ENCODE data around the gene HGS. TPM values are rescaled to one million over a fixed set of nuclear protein-coding genes. Genes with fewer than 3 reads are reported as not detected.

The HGS gene
- total and polyA plus RNA-seq, 2 of the 8 experiments (the other 6 are each of a cell fraction or from before 2014, with no cell fraction given), result 80.8 to 99.7 TPM

- TF ChIP-seq CHD7 (IDR thresholded peaks at IDR 0.05; ENCODE audit: insufficient replicate concordance, low read length) (no peak), SUZ12 (IDR thresholded peaks at IDR 0.05; ENCODE audit: low read length) (no peak), SP2 (IDR thresholded peaks at IDR 0.05; ENCODE audit: low read length) (no peak), EZH2 (IDR thresholded peaks at IDR 0.05; ENCODE audit: low read depth, low read length, severe bottlenecking) (no peak), TBP (IDR thresholded peaks at IDR 0.05; ENCODE audit: low read depth, low read length) (no peak), RBBP5 (IDR thresholded peaks at IDR 0.05; ENCODE audit: borderline replicate concordance, low read depth, low read length) (no peak), BCL11A (IDR thresholded peaks at IDR 0.05; ENCODE audit: low read depth in 2 of 2, low read length in 2 of 2) (no peak), BACH1 (IDR thresholded peaks at IDR 0.05; ENCODE audit: low read length) (no peak), FOSL1 (IDR thresholded peaks at IDR 0.05; ENCODE audit: insufficient read depth, low read depth, low read length) (no peak), NRF1 (IDR thresholded peaks at IDR 0.05; ENCODE audit: low read depth, low read length) (no peak), TAF7 (optimal IDR thresholded peaks at IDR 0.05; ENCODE audit: borderline replicate concordance, low read depth, low read length) (no peak)
These were observed 13.6 kb downstream of the HGS start (continued) for GRCh38 chr17:81697261-81698044.

Data from H1 (cell line).